Body of pancreas (tissue), 4 donors: ENCODE data around the gene ESYT2. TPM values are rescaled to one million over a fixed set of nuclear protein-coding genes. Genes with fewer than 3 reads are reported as not detected.

ENCODE experiments used
- ATAC-seq: fragments of 150-250 bp; one replicate; pipeline ENCODE4 v1.9.1; 2016
- DNase-seq, 4 donors: peaks; one replicate each; pipeline ENCODE4 v3.0.0-alpha.2; 2019
- H3K27ac ChIP-seq, 4 donors: fragments of 200-600 bp; sonication (generic); 1 replicate in 3 of 4; 2 replicates in 1 of 4; pipeline versions ENCODE4 v1.5.1 to v1.6.1; 2016 to 2019; ENCODE audit warnings: mild to moderate bottlenecking in 1 of 4, mixed read lengths in 1 of 4, moderate library complexity in 1 of 4
- H3K27me3 ChIP-seq, 2 donors: fragments of 200-600 bp; sonication (generic); one replicate each; pipeline ENCODE4 v1.6.0; 2016; ENCODE audit warnings: mild to moderate bottlenecking in 1 of 2
- H3K36me3 ChIP-seq, 2 donors: fragments of 200-600 bp; sonication (generic); replicated peaks in 1 of 2; 2 replicates each; pipeline ENCODE4 v1.5.1; 2016; ENCODE audit warnings: low read depth in 2 of 2; ENCODE audit not compliant: insufficient read depth in 1 of 2
- H3K4me1 ChIP-seq: fragments of 200-600 bp; sonication (generic); one replicate; pipeline ENCODE4 v1.6.0; 2016
- H3K4me3 ChIP-seq, 2 donors: fragments of 200-600 bp; sonication (generic); 1 replicate in 1 of 2; 2 replicates in 1 of 2; pipeline ENCODE4 v1.5.1; 2016 to 2019
- H3K9me3 ChIP-seq, 3 donors: fragments of 200-600 bp; sonication (generic); 1 replicate in 2 of 3; 2 replicates in 1 of 3; pipeline ENCODE4 v1.5.1; 2016
- POLR2A ChIP-seq, 3 donors: fragments of 450-650 bp; IDR thresholded peaks; one replicate each; pipeline ENCODE4 v1.6.1; 2016; ENCODE audit warnings: antibody characterized with exemption in 3 of 3, mild to moderate bottlenecking in 2 of 3
- WGBS, 2 donors: methylation state at CpG; one replicate each; pipeline ENCODE4 v1.1.5; 2017; 5-methylcytosine and 5-hydroxymethylcytosine counted together
- intact Hi-C: fragments of 100-400 bp; cut with DNase I; formaldehyde crosslinking; loops from one replicate; pipeline ENCODE4 v1.15.1; 2023
- total RNA-seq, 2 donors: library from RNA; depleted of rRNA; stranded (reverse); fragments of >200 nt; gene quantifications; one replicate each; pipeline ENCODE4 v1.1.0, GENCODE V29; 2016
- TF ChIP-seq, protein P1 (sequence below), 7 experiments: fragments of 450-650 bp in 4 of 7; fragments of 200-600 bp in 3 of 7; sonication (generic) in 3 of 7; IDR thresholded peaks; one replicate each; pipeline ENCODE4 v1.5.1; 2016 to 2019; ENCODE audit warnings: antibody characterized with exemption in 7 of 7

Gene ESYT2
- total RNA-seq, 2 donors from 2014 or later, result 35.9 to 40.5 TPM

DNA sequence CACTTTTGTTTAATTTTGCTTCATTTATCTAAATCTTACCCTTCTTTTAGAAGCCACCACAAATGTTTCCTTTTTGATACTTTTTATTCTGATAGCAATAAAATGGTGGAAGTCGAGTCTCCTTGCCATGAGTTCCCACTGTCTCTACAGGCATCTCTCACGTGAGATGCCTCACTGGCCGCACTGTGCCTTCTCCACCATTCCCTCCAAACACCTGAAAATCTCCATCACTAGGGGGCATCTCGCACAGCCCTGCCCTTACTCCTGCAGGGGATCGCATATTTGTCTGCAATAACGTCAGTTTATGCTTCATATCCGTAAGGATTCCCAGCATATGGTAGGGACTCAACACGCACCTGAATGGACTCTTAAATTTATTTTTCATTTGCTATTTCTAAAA is 68.4 kb downstream of the ESYT2 start:
- TF ChIP-seq POLR2A (IDR thresholded peaks at IDR 0.05), result no peak
- TF ChIP-seq, protein P1, sequence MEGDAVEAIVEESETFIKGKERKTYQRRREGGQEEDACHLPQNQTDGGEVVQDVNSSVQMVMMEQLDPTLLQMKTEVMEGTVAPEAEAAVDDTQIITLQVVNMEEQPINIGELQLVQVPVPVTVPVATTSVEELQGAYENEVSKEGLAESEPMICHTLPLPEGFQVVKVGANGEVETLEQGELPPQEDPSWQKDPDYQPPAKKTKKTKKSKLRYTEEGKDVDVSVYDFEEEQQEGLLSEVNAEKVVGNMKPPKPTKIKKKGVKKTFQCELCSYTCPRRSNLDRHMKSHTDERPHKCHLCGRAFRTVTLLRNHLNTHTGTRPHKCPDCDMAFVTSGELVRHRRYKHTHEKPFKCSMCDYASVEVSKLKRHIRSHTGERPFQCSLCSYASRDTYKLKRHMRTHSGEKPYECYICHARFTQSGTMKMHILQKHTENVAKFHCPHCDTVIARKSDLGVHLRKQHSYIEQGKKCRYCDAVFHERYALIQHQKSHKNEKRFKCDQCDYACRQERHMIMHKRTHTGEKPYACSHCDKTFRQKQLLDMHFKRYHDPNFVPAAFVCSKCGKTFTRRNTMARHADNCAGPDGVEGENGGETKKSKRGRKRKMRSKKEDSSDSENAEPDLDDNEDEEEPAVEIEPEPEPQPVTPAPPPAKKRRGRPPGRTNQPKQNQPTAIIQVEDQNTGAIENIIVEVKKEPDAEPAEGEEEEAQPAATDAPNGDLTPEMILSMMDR (IDR thresholded peaks at IDR 0.05), result no peak
- Histone ChIP-seq H3K9me3 (no peaks in the 10 kb centered on the region), H3K36me3 (peaks cover 13 to 20% of the 10 kb centered on the region in 2 donors), H3K4me3 (no peak overlapping the region), H3K27me3 (no peaks in the 10 kb centered on the region), H3K4me1 (no peaks in the 10 kb centered on the region), H3K27ac (no peak overlapping the region)
- 88 to 92% methylated on average over 8 of the region's 8 CpGs for WGBS, 2 donors
- no peak for DNase-seq
- intact Hi-C loops, result no loop called here
- no peak for ATAC-seq

DNA sequence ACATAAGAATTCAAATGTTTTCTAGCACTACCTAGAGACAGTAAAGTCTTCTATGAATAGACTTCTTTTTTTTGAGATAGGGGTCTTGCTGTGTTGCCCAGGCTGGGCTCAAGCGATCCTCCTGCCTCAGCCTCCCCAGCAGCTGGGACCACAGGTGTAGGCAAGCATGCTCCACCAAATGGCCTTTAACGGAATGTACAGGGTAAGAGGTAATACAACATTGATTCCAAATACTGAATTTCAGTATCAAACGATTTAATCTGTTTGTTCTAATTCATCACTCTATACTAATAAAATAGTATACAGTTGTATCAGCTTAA is 68.9 kb downstream of the ESYT2 start:
- Histone ChIP-seq H3K27me3 (no peaks in the 10 kb centered on the region), H3K4me3 (no peak overlapping the region), H3K9me3 (no peaks in the 10 kb centered on the region), H3K4me1 (no peaks in the 10 kb centered on the region), H3K27ac (no peak overlapping the region), H3K36me3 (peaks cover 13 to 20% of the 10 kb centered on the region in 2 donors)
- ATAC-seq, result no peak
- TF ChIP-seq, protein P1 (IDR thresholded peaks at IDR 0.05), result no peak
- TF ChIP-seq POLR2A (IDR thresholded peaks at IDR 0.05), result no peak
- no peak for DNase-seq
- WGBS, 2 donors, result 83 to 85% methylated on average over 3 of the region's 3 CpGs
- intact Hi-C loops, result no loop called here

DNA sequence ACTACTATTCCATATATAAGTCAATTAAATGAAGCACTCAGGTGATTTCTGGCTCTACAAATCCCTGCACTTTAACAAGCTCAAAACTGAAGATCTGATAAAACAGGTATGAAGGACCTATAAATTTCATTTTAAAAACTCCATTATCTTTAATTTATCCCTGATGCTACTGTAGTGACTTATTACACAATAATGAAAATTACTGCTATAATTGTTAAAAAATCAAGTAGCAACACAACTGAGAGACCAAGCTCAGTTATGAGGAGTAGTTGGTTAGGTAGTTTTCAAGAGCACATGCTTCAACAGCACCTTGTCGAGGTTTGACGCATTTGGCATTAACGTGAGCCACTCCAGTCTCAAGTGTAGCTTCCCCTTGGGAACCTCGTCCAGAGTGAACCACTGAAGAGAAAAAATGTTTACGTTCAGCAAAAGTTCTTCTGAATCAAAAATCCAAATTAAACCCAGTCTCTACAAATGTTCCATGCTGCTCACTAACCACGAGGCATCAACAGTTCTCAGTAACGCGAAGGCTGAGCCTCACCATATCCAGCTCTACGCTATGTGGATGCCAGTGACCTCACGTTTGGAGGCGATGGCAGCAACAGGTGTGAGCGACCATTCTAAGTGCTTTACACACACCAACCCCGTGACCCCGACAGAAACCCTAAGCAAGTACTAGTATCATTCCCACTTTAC is 69.4 kb downstream of the ESYT2 start:
- TF ChIP-seq POLR2A (IDR thresholded peaks at IDR 0.05), result no peak
- TF ChIP-seq, protein P1 (IDR thresholded peaks at IDR 0.05), result no peak
- 91 to 94% methylated on average over 11 to 14 of the region's 14 CpGs for WGBS, 2 donors
- Histone ChIP-seq H3K9me3 (no peaks in the 10 kb centered on the region), H3K27ac (no peak overlapping the region), H3K36me3 (peaks cover 13 to 20% of the 10 kb centered on the region in 2 donors), H3K4me3 (no peak overlapping the region), H3K4me1 (no peaks in the 10 kb centered on the region), H3K27me3 (no peaks in the 10 kb centered on the region)
- ATAC-seq (no peak), DNase-seq (no peak)
- intact Hi-C loops, result no loop called here

DNA sequence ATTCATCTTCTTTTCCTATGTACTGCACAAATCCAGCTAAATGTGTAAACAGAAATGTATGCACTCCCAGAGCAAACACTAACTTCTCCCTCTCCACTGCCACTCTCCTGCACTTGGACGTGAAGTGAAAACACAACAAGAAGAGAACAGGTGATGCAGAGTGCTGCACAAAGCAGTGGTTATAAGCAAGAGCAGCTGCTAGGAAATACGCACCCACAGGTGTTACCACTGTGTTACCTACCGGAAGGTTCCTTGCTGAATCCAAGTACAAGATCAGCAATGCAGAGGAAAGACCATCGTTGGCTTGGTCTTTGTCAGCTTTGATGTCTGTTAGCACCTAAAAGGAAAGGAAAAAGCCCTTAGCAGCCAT is 70.1 kb downstream of the ESYT2 start:
- no peaks in the 10 kb centered on the region for H3K9me3 ChIP-seq
- 91% methylated on average over 4 of the region's 4 CpGs for WGBS, 2 donors
- peaks cover 13 to 16% of the 10 kb centered on the region in 2 donors for H3K36me3 ChIP-seq
- no peaks in the 10 kb centered on the region for H3K4me1 ChIP-seq
- H3K27me3 ChIP-seq, result no peaks in the 10 kb centered on the region
- DNase-seq (no peak), ATAC-seq (no peak)
- TF ChIP-seq POLR2A (IDR thresholded peaks at IDR 0.05), result no peak
- TF ChIP-seq, protein P1 (IDR thresholded peaks at IDR 0.05), result no peak
- no peak overlapping the region for H3K4me3 ChIP-seq
- H3K27ac ChIP-seq, result no peak overlapping the region
- intact Hi-C loops, result no loop called here

DNA sequence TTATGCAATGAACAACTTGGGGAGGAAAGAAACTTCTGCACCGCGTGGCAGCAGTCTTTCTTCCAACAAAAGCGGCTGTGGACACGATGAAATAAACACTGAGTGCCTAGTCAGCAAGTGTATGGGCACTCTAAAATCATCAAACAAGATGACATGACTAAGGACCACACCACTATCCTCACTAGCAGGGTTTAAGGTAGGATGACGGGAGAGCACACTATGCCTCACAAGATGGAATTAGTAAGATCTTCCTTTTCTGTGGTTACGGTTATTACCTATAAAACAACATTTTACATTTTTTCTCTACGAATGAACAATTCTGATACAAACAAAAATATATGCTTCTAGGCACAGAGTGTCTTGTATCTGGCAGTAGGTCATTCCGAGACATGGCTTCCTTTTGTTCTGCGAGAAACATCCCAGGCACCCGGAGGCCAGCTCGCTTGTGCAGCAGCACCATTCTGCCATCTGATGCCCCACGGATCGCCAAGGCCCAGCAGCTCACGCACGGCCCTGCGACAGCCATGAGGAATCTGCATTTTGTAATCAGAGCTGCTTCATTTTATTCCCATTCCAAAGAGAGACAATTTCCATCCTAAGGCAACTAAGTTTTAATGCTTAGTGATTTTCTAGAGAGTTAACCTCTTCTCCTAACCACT is 70.6 kb downstream of the ESYT2 start:
- Histone ChIP-seq H3K4me3 (no peak overlapping the region), H3K27me3 (no peaks in the 10 kb centered on the region), H3K27ac (no peak overlapping the region), H3K9me3 (no peaks in the 10 kb centered on the region), H3K4me1 (no peaks in the 10 kb centered on the region), H3K36me3 (peaks cover 13 to 16% of the 10 kb centered on the region in 2 donors)
- WGBS, 2 donors, result 92% methylated on average over 16 of the region's 16 CpGs
- intact Hi-C loops, result no loop called here
- no peak for TF ChIP-seq POLR2A (IDR thresholded peaks at IDR 0.05)
- TF ChIP-seq, protein P1 (IDR thresholded peaks at IDR 0.05), result no peak
- ATAC-seq, result no peak
- DNase-seq, result no peak
